Naive B cell (primary cell): ENCODE results near the gene SBSN. TPM values are rescaled to one million over a fixed set of nuclear protein-coding genes. Genes with fewer than 3 reads are reported as not detected.

Source experiments
- ATAC-seq, 2 donors: fragments of 150-1000 bp; cut with Tn5 transposase; 2 replicates each; pipeline ENCODE4 v1.10.0; 2021; ENCODE audit warnings: low read depth in 2 of 2, mild to moderate bottlenecking in 2 of 2, moderate library complexity in 2 of 2
- DNase-seq: peaks from one replicate; pipeline ENCODE4 v3.0.0; 2022
- H3K27ac Mint-ChIP-seq, 6 donors: one replicate each; pipeline ENCODE4 v1.8.0; 2020 to 2022; ENCODE audit warnings: mild to moderate bottlenecking in 6 of 6, mixed read lengths in 6 of 6, moderate library complexity in 5 of 6, inconsistent platforms in 2 of 6
- H3K27me3 Mint-ChIP-seq, 3 donors: one replicate each; pipeline ENCODE4 v1.8.0; 2021 to 2022; ENCODE audit warnings: mixed read lengths in 3 of 3, mild to moderate bottlenecking in 1 of 3
- H3K36me3 Mint-ChIP-seq, 2 donors: one replicate each; pipeline ENCODE4 v1.8.0; 2020 to 2022; ENCODE audit warnings: mixed read lengths in 2 of 2, inconsistent platforms in 1 of 2, mild to moderate bottlenecking in 1 of 2
- H3K4me1 Mint-ChIP-seq, 3 donors: one replicate each; pipeline ENCODE4 v1.8.0; 2020 to 2022; ENCODE audit warnings: mixed read lengths in 3 of 3, inconsistent platforms in 1 of 3, mild to moderate bottlenecking in 1 of 3, moderate library complexity in 1 of 3
- H3K4me3 Mint-ChIP-seq, 8 donors: one replicate each; pipeline ENCODE4 v1.8.0; 2020 to 2022; ENCODE audit warnings: mild to moderate bottlenecking in 8 of 8, mixed read lengths in 8 of 8, moderate library complexity in 8 of 8, inconsistent platforms in 2 of 8
- H3K9me3 Mint-ChIP-seq, 7 donors: one replicate each; pipeline ENCODE4 v1.8.0; 2020 to 2022; ENCODE audit warnings: mixed read lengths in 7 of 7, mild to moderate bottlenecking in 5 of 7, inconsistent platforms in 2 of 7, moderate library complexity in 1 of 7
- polyA plus RNA-seq, 6 donors: library from polyadenylated mRNA; unstranded; fragments of 300-500 nt; fragmentation: Illumina TruSeq; gene quantifications; one replicate each; pipeline ENCODE4 v1.2.3, GENCODE V29; 2021; ENCODE audit warnings: low read depth in 6 of 6

The SBSN gene
- polyA plus RNA-seq, 6 donors from 2014 or later, result not detected

DNA sequence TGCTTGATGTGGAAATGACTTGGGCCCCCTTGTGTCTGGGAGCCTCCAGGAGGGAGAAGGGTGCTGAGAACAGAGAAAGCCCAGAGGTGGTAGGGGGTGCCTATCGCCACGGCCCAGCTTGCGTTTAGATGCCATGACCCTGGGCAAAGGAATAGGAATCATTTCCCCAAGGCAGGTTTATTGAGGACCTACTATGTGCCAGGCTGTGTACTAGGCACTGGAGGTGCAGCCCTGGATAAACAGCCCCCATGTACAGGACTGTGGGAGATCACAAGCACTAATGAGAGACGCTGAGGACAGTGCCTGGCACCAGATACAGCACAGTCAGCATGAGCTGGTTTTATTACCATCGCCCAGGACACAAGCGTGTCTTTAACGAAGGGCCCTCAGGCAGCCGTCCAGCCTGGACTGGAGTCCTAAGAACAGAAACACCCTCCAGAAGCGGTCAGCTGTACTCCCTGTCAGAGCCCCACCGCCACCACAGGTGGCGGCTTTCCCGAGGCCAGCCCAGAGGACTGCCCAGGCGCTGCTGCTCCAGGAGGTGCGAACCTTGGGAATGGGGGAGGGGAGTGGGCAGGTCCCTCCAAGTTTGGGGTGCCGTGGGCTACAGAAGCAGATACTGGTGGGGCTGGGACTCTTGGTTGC, 21.9 kb upstream of the SBSN start:
- ATAC-seq, result no peak
- Mint-ChIP-seq H3K4me3 (no peak overlapping the region), H3K9me3 (no peaks in the 10 kb centered on the region), H3K4me1 (peaks cover 21 to 36% (median 25%) of the 10 kb centered on the region in 3 donors), H3K27me3 (peaks cover 0 to 8% (median 7%) of the 10 kb centered on the region in 3 donors), H3K27ac (peak overlapping the region in 1 of 6 donors; percentile 48), H3K36me3 (peaks cover 0 to 14% of the 10 kb centered on the region in 2 donors)
- no peak for DNase-seq

DNA sequence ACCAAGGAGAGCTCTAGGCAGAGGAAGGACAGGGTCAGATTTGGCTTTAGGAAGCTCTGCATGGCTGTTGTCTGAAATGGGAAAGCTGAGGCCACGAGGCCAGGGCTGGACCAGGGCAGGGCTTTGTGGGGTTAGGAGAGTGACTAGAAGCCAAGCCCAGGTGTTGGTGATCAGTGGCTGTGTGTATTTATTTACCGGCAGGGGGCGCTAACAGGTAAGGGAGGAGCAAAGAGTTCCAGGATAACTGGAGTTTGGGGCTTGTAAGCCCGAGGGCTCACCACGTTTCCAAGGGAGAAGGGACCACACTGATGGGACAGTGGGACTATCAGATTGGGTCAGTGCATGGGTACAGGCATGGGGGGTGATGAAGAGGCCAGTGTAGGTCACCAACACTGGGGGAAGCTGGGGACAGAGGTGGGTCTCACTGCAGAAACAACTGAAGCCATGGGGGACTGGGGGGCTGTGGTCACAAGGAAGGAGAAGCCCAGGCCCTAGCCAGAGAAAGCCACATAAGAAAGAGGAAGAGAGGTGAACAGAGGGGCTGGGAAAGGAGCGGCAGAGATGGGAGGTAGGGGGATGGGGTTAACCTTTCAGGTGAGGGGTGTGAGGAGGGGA, 21.2 kb upstream of the SBSN start:
- H3K27ac Mint-ChIP-seq, result peak overlapping the region in 1 of 6 donors; percentile 85
- H3K9me3 Mint-ChIP-seq, result no peaks in the 10 kb centered on the region
- H3K4me1 Mint-ChIP-seq, result peaks cover 28 to 43% (median 32%) of the 10 kb centered on the region in 3 donors
- peak; percentile 17 to 25 for ATAC-seq
- peaks cover 0 to 7% (median under 1%) of the 10 kb centered on the region in 3 donors for H3K27me3 Mint-ChIP-seq
- peak overlapping the region in 5 of 8 donors; percentile 11 to 75 (median 42) for H3K4me3 Mint-ChIP-seq
- peak; percentile 65 for DNase-seq
- peaks cover 0 to 14% of the 10 kb centered on the region in 2 donors for H3K36me3 Mint-ChIP-seq

- H3K27ac Mint-ChIP-seq, result peak overlapping the region in 5 of 6 donors; percentile 69 to 94 (median 88)
- no peak for DNase-seq
- peaks cover 30 to 51% (median 41%) of the 10 kb centered on the region in 3 donors for H3K4me1 Mint-ChIP-seq
- peaks cover 0 to 14% of the 10 kb centered on the region in 2 donors for H3K36me3 Mint-ChIP-seq
- H3K27me3 Mint-ChIP-seq, result no peaks in the 10 kb centered on the region
- no peak for ATAC-seq
- H3K9me3 Mint-ChIP-seq, result no peaks in the 10 kb centered on the region
- H3K4me3 Mint-ChIP-seq, result peak overlapping the region; percentile 82 to 95 (median 88)
Measured at GRCh38 chr19:35546532-35546931, 18.4 kb upstream of the SBSN start.

- ATAC-seq (peak; percentile 29 to 32), DNase-seq (no peak)
- peaks cover 0 to 13% of the 10 kb centered on the region in 2 donors for H3K36me3 Mint-ChIP-seq
- H3K27me3 Mint-ChIP-seq, result no peaks in the 10 kb centered on the region
- H3K4me1 Mint-ChIP-seq, result peaks cover 30 to 51% (median 45%) of the 10 kb centered on the region in 3 donors
- peak overlapping the region; percentile 82 to 95 (median 88) for H3K4me3 Mint-ChIP-seq
- peak overlapping the region in 5 of 6 donors; percentile 82 to 94 (median 88) for H3K27ac Mint-ChIP-seq
- H3K9me3 Mint-ChIP-seq, result no peaks in the 10 kb centered on the region
Measured at GRCh38 chr19:35545855-35546381, 17.8 kb upstream of the SBSN start.

GRCh38 chr19:35545001-35545854, 17.1 kb upstream of the SBSN start, which contains the start of gene TMEM147:
Gene TMEM147, plus strand, starts transcription at chr19:35545626. Its CDS starts 114 bp downstream, at chr19:35545740.
- H3K9me3 Mint-ChIP-seq, result no peaks in the 10 kb centered on the region
- H3K27me3 Mint-ChIP-seq, result no peaks in the 10 kb centered on the region
- ATAC-seq (peak; percentile 92 to 93), DNase-seq (peak; percentile 79)
- peaks cover 0 to 7% of the 10 kb centered on the region in 2 donors for H3K36me3 Mint-ChIP-seq
- H3K4me1 Mint-ChIP-seq, result peaks cover 35 to 58% (median 52%) of the 10 kb centered on the region in 3 donors
- H3K27ac Mint-ChIP-seq, result peak within 1 kb of the TSS; percentile 21 to 94 (median 91)
- peak within 1 kb of the TSS; percentile 82 to 95 (median 91) for H3K4me3 Mint-ChIP-seq

DNA sequence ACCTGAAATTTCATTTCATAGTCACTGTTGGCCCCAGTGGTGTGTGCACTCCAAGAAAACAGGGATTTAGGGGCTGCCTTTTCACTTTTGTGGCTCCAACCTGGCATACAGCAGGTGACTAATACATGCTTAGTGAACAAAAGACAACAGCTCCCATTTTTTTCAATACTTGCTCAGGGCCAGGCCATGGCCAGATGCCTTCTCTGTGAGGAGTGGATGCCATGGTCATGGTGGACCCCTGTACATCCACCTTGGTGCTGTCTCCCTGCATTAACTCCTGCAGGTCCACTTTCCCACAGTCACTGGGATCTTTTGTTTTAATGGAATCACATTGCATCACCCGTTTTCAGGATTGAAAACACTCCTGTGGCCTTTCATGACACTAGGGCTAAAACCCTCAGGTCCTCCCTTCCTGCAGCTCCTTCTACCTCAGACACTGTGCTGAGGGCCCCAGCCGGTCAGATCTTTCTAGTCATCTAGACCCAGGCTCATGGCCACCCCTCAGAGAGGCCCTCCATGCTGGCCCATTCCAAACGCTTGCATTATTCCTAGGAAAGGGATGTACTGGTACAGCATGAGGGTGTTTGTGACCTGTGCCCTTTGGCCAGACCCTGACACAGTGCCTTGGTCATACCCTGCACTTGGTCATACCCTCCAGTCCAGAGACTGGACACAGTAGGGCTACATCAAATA, 16.1 kb upstream of the SBSN start:
- H3K27ac Mint-ChIP-seq, result peak overlapping the region in 5 of 6 donors; percentile 16 to 93 (median 82)
- H3K9me3 Mint-ChIP-seq, result no peaks in the 10 kb centered on the region
- DNase-seq, result no peak
- H3K27me3 Mint-ChIP-seq, result no peaks in the 10 kb centered on the region
- H3K4me3 Mint-ChIP-seq, result peak overlapping the region; percentile 82 to 95 (median 91)
- no peak for ATAC-seq
- H3K36me3 Mint-ChIP-seq, result peaks cover 0 to 4% of the 10 kb centered on the region in 2 donors
- H3K4me1 Mint-ChIP-seq, result peaks cover 35 to 58% (median 51%) of the 10 kb centered on the region in 3 donors

GRCh38 chr19:35543280-35544109, 15.4 kb upstream of the SBSN start:
- H3K36me3 Mint-ChIP-seq, result no peaks in the 10 kb centered on the region
- no peaks in the 10 kb centered on the region for H3K27me3 Mint-ChIP-seq
- peak overlapping the region in 5 of 8 donors; percentile 16 to 91 (median 40) for H3K4me3 Mint-ChIP-seq
- H3K4me1 Mint-ChIP-seq, result peaks cover 28 to 50% (median 45%) of the 10 kb centered on the region in 3 donors
- ATAC-seq, result no peak
- H3K9me3 Mint-ChIP-seq, result no peaks in the 10 kb centered on the region
- H3K27ac Mint-ChIP-seq, result peak overlapping the region in 2 of 6 donors; percentile 49 to 62
- no peak for DNase-seq

- no peaks in the 10 kb centered on the region for H3K9me3 Mint-ChIP-seq
- H3K27ac Mint-ChIP-seq, result peak overlapping the region in 1 of 6 donors; percentile 37
- no peaks in the 10 kb centered on the region for H3K36me3 Mint-ChIP-seq
- peaks cover 25 to 41% (median 41%) of the 10 kb centered on the region in 3 donors for H3K4me1 Mint-ChIP-seq
- H3K27me3 Mint-ChIP-seq, result no peaks in the 10 kb centered on the region
- DNase-seq (no peak), ATAC-seq (no peak)
- peak overlapping the region in 2 of 8 donors; percentile 42 to 68 for H3K4me3 Mint-ChIP-seq
Measured at GRCh38 chr19:35542209-35542608, 14.1 kb upstream of the SBSN start.

- no peaks in the 10 kb centered on the region for H3K9me3 Mint-ChIP-seq
- peak overlapping the region in 1 of 8 donors; percentile 29 for H3K4me3 Mint-ChIP-seq
- DNase-seq, result no peak
- H3K27me3 Mint-ChIP-seq, result no peaks in the 10 kb centered on the region
- H3K27ac Mint-ChIP-seq, result peak overlapping the region in 3 of 6 donors; percentile 4 to 69 (median 63)
- no peak for ATAC-seq
- H3K36me3 Mint-ChIP-seq, result no peaks in the 10 kb centered on the region
- H3K4me1 Mint-ChIP-seq, result peaks cover 15 to 29% (median 26%) of the 10 kb centered on the region in 3 donors
Measured at GRCh38 chr19:35540356-35540927, 12.3 kb upstream of the SBSN start.

GRCh38 chr19:35539850-35540249, 11.7 kb upstream of the SBSN start:
- no peak for ATAC-seq
- Mint-ChIP-seq H3K4me1 (peaks cover 16 to 29% (median 23%) of the 10 kb centered on the region in 3 donors), H3K4me3 (no peak overlapping the region), H3K27me3 (peaks cover 0 to 3% (median 0%) of the 10 kb centered on the region in 3 donors), H3K27ac (peak overlapping the region in 1 of 6 donors; percentile 4), H3K36me3 (no peaks in the 10 kb centered on the region), H3K9me3 (no peaks in the 10 kb centered on the region)
- DNase-seq, result no peak

GRCh38 chr19:35539314-35539713, 11.2 kb upstream of the SBSN start:
- ATAC-seq, result no peak
- H3K9me3 Mint-ChIP-seq, result no peaks in the 10 kb centered on the region
- H3K36me3 Mint-ChIP-seq, result no peaks in the 10 kb centered on the region
- no peak for DNase-seq
- H3K4me3 Mint-ChIP-seq, result no peak overlapping the region
- peaks cover 12 to 28% (median 20%) of the 10 kb centered on the region in 3 donors for H3K4me1 Mint-ChIP-seq
- H3K27me3 Mint-ChIP-seq, result peaks cover 0 to 8% (median 0%) of the 10 kb centered on the region in 3 donors
- H3K27ac Mint-ChIP-seq, result peak overlapping the region in 1 of 6 donors; percentile 66
